Activated CD4-positive, alpha-beta T cell treated with anti-CD3 and anti-CD28 coated beads for 48 hours (primary cell): ENCODE data around the gene PPFIBP2.

Experiments used
- DNase-seq: peaks from one replicate; pipeline ENCODE4 v3.0.0-alpha.2; 2020

The PPFIBP2 gene

DNA sequence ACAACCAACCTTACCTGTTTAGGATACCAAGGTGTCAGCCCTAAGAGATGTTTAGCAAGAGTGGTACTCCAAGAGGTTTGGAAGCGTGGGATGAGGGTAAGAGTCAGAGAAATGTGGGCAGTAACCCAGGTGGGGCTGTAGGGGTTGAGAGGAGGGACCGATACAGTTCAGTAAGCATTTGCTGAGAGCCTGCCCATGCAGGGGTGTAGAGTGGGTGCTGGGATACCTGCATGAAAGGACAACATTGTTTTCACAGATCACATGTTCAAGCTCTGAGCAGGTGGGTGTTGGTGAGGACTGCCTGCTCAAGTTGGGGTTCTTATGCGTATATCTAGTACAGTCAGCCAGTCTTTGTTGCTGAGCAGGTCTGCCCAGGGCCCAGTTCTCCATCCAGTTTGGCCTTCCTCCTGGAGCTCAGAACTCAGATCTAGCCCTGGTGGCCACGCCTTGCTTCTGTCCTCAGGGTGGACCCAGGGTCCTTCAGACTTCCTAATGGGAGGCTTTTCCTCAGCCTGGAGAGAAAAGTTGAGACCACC, 14.8 kb downstream of the PPFIBP2 start:
- no peak for DNase-seq

GRCh38 chr11:7530013-7530640, 16.3 kb downstream of the PPFIBP2 start:
- DNase-seq, result no peak

- DNase-seq, result no peak
Measured at GRCh38 chr11:7531011-7531410, 17.2 kb downstream of the PPFIBP2 start.

GRCh38 chr11:7532405-7533145, 18.8 kb downstream of the PPFIBP2 start:
- DNase-seq, result no peak

DNA sequence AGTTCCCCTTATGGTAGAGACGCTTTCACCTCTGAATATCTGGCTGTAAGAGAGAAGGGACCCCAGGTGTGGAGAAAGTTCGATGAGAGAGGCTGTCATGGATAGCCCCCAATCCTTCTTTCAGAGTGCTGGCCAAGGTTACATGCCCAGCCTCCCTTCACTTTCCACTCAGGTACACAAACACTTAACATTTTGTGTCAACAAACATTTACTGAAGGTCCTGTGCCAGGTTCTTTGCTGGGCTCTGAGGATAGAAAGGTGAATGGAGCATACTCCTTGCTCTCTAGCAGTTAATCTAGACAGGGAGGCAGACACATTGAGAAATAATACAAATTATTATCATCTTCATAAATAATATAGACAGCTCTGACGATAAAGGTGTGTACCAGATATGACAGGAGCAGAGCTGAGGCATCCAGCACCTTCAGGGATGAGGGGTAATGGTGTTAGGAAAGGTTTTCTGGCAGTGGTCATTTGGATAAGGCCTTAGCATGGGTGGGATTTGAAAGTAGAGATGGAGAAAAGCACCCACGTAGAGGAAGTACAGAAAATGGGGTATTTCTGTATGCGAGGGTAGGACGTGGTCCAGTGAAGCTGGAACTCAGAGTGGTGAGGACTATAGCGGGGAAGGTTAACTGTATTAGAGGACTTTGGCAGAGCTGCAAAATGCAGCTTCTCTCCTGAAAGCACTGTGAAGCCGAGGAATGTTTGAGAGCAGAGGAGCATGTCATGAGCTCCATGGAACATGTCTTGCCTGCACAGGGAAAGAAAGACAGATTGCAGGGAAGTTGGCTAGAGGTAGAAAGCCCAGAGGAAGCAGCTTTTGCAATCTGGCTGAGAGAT, 19.6 kb downstream of the PPFIBP2 start:
- DNase-seq, result no peak

GRCh38 chr11:7534042-7534378, 20.2 kb downstream of the PPFIBP2 start:
- no peak for DNase-seq

- peak; percentile 28 for DNase-seq
Measured at GRCh38 chr11:7536100-7536499, 22.3 kb downstream of the PPFIBP2 start.

GRCh38 chr11:7537265-7537664, 23.5 kb downstream of the PPFIBP2 start:
- DNase-seq, result no peak

- DNase-seq, result peak; percentile 37
Measured at GRCh38 chr11:7538031-7538430, 24.2 kb downstream of the PPFIBP2 start.

- no peak for DNase-seq
Measured at GRCh38 chr11:7538466-7539454, 25.0 kb downstream of the PPFIBP2 start.

DNA sequence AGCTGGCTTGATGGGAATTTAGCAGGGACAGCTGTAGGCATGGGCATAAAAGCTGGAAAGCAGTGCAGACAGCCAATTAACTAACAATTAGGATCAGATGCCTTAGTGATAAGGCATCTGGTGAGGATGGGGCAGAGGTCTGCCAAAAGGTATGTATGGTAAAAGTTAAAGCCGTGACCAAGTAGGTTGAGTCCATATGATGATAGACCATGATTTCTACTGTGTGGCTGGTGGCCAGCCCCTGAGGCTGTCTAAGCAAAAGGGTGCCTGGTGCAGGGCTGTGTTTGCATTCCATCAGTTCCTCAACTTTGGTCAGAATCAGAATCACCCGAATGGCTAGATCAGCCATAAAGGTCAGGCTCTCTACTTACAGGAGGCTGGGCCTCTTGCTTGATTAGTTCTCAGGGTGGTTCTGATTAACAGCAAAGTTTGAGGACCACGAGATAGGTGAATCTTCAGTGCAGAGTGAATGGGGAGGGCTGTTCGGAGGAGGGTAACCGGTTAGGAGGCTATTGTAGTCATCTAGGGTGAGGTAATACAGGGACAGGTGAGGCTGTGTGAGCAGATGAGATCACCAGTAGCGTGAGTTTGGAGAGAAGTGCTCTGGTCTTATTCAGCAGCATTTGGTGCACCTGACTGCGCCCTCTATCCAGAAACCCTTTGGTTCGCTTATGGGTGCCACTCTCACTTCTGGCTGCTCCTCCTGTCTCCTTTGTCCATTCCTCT, 27.2 kb downstream of the PPFIBP2 start:
- DNase-seq, result no peak

- DNase-seq, result no peak
Measured at GRCh38 chr11:7543302-7543701, 29.5 kb downstream of the PPFIBP2 start.

DNA sequence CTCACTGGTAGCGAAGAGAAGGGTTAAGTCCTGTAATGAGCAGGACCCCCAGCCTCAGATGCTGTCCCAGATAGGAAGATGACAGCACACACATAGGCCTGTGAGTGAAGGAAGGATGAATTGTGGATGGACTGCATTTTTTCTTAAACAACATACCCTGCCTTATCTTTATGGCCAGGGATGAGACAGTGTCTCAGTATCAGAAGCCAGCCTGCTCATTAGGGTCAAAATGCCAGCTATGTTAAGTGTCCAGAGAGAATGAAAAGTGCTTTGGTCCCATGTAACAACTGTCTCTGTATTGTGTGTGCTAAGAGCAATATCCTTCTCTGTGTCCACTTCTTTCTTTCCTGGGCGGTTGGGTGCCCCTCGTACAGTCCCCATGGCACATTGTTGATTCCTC, 30.2 kb downstream of the PPFIBP2 start:
- DNase-seq, result no peak

GRCh38 chr11:7545611-7546010, 31.8 kb downstream of the PPFIBP2 start:
- no peak for DNase-seq

DNA sequence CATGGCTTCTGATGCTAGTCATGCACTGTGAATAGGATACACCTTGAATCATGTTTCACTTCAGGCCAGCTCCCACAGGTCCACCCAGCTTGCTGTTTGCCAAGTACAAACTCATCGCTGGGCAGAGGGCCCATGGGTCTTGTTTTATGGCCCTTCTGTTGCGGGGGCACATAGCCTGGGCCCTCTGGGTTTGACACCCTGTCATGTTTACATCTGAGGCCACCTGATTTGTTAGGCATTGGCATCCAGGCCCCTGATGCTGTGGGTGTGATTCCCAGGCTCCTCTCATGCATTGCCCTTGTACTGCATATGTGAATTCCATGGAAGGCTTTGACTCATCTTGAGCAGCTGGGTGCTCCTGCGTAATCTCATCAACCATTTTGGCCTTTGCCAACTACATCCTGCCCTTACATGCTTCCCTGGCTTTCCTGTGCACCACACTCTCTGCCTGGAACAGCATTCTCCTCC, 32.6 kb downstream of the PPFIBP2 start:
- DNase-seq, result no peak

DNA sequence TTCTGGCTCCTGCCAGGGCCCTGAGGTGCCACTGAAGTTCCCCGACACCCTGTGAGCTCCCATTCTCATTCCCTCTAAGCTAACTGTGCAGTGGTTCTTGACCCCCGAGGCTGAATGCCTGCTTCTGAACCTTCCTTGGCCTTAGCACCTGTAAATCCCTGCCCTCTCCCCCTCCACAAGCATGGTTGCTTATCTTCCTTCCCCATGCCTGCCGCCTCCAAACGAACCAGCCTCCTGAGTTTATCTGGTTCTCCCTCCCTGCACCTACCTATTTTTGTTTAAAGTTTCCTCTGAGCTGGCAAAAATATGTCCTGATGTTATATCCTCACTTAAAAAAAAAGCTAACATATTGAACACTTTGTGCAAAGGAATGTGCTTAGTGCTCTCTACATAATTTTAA, 33.9 kb downstream of the PPFIBP2 start:
- no peak for DNase-seq

- DNase-seq, result peak; percentile 54
Measured at GRCh38 chr11:7548659-7549274, 35.0 kb downstream of the PPFIBP2 start.

GRCh38 chr11:7549681-7550080, 35.9 kb downstream of the PPFIBP2 start:
- no peak for DNase-seq

DNA sequence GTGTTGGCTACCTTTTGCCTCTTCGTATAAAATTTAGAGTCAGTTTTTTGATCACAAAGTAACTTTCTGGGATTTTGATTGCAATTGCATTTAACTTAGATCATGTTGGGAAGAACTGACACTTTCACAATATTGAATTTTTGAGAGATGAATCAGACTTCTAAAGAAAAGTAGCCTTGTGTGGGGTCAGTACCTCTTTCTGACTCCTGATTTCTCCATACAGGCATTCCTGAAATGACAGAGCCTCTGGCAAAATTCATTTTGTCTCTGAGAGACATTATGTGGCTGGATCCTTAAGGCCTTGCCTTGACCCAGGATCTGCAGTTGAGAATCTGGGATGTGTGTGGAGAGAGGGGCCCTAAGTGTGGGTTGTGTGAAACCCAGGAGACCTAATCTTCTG, 37.8 kb downstream of the PPFIBP2 start:
- DNase-seq, result no peak

GRCh38 chr11:7552666-7553065, 38.9 kb downstream of the PPFIBP2 start:
- no peak for DNase-seq

DNA sequence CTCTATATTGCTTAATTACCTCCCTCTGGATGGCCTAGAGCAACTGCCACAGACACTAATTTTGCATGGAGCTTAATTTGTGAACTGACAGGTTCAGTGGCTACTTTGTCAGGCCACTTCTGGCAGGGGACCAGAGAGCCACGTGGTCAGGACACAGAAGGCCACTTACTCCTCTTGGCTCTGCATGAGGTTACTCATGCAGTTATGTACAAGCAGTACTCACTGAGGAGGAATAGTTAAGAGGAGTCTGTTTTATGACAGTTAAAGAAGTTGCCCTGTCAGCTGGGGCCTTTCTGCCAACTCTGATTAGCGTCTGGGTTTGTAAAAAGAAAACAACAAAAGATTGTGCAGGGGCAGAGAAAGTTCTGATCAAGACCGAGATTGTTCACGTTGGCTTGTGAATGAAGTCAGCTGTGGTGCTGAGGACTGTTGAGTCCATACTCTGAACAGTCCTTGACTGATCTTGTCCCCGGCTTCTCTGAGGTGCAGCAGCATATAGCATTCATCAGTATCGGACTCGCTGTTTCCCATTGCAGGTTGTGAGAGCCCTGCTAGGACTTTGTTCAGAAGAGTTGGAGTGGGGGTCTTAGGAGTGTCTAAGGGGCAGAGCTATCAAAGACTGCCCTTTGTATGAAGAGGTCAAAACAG, 41.4 kb downstream of the PPFIBP2 start:
- no peak for DNase-seq
